ENCODE measurements around the gene XKR7. TPM values are rescaled to one million over a fixed set of nuclear protein-coding genes. Genes with fewer than 3 reads are reported as not detected.

XKR7 gene
- total RNA-seq, 1 donor from 2014 or later = 0.07 TPM

DNA sequence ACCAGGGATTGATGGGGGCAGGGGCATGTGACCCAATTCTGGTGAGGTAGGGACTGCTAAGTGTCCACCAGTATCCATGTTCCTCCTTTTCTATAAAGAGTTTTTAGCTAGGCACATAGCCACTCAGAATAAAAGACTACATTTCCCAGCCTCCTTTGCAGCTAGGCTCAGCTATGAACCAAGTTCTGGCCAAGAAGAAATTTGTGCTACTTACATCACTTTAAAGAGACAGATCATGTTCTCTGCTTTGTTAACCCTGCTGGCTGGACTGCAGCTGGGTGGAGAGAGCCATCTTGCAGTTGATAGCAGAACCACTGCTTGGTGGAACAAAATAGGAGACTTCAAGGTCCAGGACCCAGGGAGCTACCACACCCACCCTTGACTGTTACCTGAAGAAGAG, 37.0 kb downstream of the XKR7 start:
- Histone ChIP-seq H2AFZ (replicated peaks) (no peak overlapping the region), H3K36me3 (no peaks in the 10 kb centered on the region), H3K79me2 (ENCODE audit: low read depth) (no peaks in the 10 kb centered on the region), H3F3A (ENCODE audit: low read depth) (peaks cover 23% of the 10 kb centered on the region), H3K27ac (no peak overlapping the region), H3K9ac (no peak overlapping the region), H3K4me2 (no peak overlapping the region), H3K4me3 (no peak overlapping the region), H3K4me1 (peaks cover 14% of the 10 kb centered on the region), H3K27me3 (no peaks in the 10 kb centered on the region), H3K9me3 (ENCODE audit: low read depth) (no peaks in the 10 kb centered on the region), H4K20me1 (ENCODE audit: low read depth) (no peaks in the 10 kb centered on the region)
- TF ChIP-seq EZH2 (IDR thresholded peaks at IDR 0.05) (no peak), EZH2phosphoT487 (IDR thresholded peaks at IDR 0.05) (no peak)
- TF ChIP-seq, protein P1, sequence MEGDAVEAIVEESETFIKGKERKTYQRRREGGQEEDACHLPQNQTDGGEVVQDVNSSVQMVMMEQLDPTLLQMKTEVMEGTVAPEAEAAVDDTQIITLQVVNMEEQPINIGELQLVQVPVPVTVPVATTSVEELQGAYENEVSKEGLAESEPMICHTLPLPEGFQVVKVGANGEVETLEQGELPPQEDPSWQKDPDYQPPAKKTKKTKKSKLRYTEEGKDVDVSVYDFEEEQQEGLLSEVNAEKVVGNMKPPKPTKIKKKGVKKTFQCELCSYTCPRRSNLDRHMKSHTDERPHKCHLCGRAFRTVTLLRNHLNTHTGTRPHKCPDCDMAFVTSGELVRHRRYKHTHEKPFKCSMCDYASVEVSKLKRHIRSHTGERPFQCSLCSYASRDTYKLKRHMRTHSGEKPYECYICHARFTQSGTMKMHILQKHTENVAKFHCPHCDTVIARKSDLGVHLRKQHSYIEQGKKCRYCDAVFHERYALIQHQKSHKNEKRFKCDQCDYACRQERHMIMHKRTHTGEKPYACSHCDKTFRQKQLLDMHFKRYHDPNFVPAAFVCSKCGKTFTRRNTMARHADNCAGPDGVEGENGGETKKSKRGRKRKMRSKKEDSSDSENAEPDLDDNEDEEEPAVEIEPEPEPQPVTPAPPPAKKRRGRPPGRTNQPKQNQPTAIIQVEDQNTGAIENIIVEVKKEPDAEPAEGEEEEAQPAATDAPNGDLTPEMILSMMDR (IDR thresholded peaks at IDR 0.05) = no peak
- Mint-ChIP-seq H3K36me3 (peaks cover 3% of the 10 kb centered on the region), H3K4me3 (no peak overlapping the region), H3K27me3 (ENCODE audit: insufficient read depth, low read depth) (peaks cover 10% of the 10 kb centered on the region), H3K27ac (no peak overlapping the region), H3K9me3 (peaks cover 2% of the 10 kb centered on the region), H3K4me1 (peaks cover 29% of the 10 kb centered on the region)
- DNase-seq (ENCODE audit: low spot score) = no peak

DNA sequence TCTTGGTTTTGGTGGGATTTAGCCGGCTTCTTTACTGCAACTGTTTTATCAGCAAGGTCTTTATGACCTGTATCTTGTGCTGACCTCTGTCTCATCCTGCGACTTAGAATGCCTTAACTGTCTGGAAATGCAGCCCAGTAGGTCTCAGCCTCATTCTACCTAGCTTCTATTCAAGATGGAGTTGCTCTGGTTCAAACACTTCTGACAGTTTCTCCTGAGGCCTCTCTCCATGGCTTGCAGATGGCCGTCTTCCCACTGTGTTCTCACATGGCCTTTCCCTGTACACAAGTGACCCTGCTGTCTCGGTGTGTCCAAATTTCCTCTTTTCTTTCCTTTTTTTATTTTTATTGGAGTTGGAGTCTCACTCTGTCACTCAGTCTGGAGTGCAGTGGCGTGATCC, 38.1 kb downstream of the XKR7 start:
- H3K4me3 ChIP-seq = no peak overlapping the region
- H3K27ac Mint-ChIP-seq = peak overlapping the region; percentile 11
- peaks cover 10% of the 10 kb centered on the region for H3K27me3 Mint-ChIP-seq (ENCODE audit: insufficient read depth, low read depth)
- peaks cover 14% of the 10 kb centered on the region for H3K4me1 ChIP-seq
- H3K36me3 Mint-ChIP-seq = peaks cover 3% of the 10 kb centered on the region
- no peak for TF ChIP-seq EZH2 (IDR thresholded peaks at IDR 0.05)
- TF ChIP-seq, protein P1 (IDR thresholded peaks at IDR 0.05) = no peak
- TF ChIP-seq EZH2phosphoT487 (IDR thresholded peaks at IDR 0.05) = no peak
- H3K9me3 Mint-ChIP-seq = peaks cover 2% of the 10 kb centered on the region
- H3F3A ChIP-seq (ENCODE audit: low read depth) = peaks cover 23% of the 10 kb centered on the region
- H3K79me2 ChIP-seq (ENCODE audit: low read depth) = no peaks in the 10 kb centered on the region
- no peaks in the 10 kb centered on the region for H3K36me3 ChIP-seq
- H3K4me3 Mint-ChIP-seq = no peak overlapping the region
- H3K4me1 Mint-ChIP-seq = peaks cover 37% of the 10 kb centered on the region
- H3K4me2 ChIP-seq = no peak overlapping the region
- no peak overlapping the region for H2AFZ ChIP-seq (replicated peaks)
- no peak overlapping the region for H3K9ac ChIP-seq
- DNase-seq (ENCODE audit: low spot score) = no peak
- no peaks in the 10 kb centered on the region for H4K20me1 ChIP-seq (ENCODE audit: low read depth)
- H3K27me3 ChIP-seq = no peaks in the 10 kb centered on the region
- H3K9me3 ChIP-seq (ENCODE audit: low read depth) = no peaks in the 10 kb centered on the region
- H3K27ac ChIP-seq = no peak overlapping the region

DNA sequence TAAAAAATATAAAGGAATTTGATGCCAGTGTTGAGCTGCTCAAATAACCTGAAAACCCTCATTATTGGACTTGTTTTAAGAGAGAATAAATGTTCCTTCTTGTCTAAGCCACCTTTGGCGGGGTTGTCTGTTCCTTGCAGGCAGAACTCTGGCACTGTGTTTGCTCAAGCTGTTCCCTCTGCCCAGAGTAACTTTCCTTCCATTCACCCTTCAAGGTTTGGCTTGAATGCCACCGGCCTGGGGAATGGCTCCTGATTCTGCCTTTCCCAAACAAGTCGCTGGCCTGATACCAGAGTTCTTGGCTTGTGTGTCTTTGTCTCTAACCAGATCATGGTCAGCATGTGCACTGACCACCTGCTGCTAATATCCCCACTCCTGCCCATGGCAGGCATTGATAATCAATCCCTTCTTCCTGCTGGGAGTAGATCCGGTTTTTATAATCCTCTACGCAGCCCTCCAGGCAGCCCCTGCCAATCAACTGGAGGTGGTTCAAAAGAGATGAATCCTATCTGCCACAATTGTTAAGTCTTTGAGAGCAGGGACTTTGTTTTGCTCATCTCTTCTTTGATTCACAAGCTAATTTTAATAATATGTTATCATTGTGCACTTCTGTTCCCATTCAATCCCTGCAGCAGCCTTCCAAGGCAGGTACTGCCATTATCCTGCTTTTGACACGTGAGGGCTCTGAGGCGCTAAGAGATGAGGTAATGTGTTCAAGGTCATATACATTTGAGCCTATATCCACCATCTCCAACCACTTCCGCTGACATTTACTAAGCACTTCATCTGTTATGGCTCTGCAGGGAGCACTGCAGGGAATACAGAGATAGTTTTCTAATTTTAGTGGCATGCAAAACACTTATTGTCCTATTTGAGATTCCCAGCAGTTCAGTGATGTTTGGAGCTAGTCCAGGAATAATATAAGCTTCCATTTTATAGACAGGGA, 39.2 kb downstream of the XKR7 start:
- Mint-ChIP-seq H3K36me3 (peaks cover 3% of the 10 kb centered on the region), H3K4me3 (peak overlapping the region; percentile 77), H3K4me1 (peaks cover 37% of the 10 kb centered on the region), H3K9me3 (peaks cover 2% of the 10 kb centered on the region), H3K27me3 (ENCODE audit: insufficient read depth, low read depth) (peaks cover 9% of the 10 kb centered on the region), H3K27ac (peak overlapping the region; percentile 96)
- Histone ChIP-seq H3K9ac (no peak overlapping the region), H3K36me3 (no peaks in the 10 kb centered on the region), H4K20me1 (ENCODE audit: low read depth) (no peaks in the 10 kb centered on the region), H3K27ac (no peak overlapping the region), H3K4me3 (no peak overlapping the region), H3K4me2 (peak overlapping the region; percentile 16), H2AFZ (replicated peaks) (no peak overlapping the region), H3K27me3 (no peaks in the 10 kb centered on the region), H3K4me1 (peaks cover 14% of the 10 kb centered on the region), H3K9me3 (ENCODE audit: low read depth) (no peaks in the 10 kb centered on the region), H3K79me2 (ENCODE audit: low read depth) (no peaks in the 10 kb centered on the region), H3F3A (ENCODE audit: low read depth) (peaks cover 23% of the 10 kb centered on the region)
- TF ChIP-seq, protein P1 (IDR thresholded peaks at IDR 0.05) = no peak
- TF ChIP-seq EZH2 (IDR thresholded peaks at IDR 0.05) (no peak), EZH2phosphoT487 (IDR thresholded peaks at IDR 0.05) (no peak)
- DNase-seq (ENCODE audit: low spot score) = peak; percentile 49

Measured in neural progenitor cell (in vitro differentiated cells).